Stimulated activated CD4-positive, alpha-beta T cell treated with anti-CD3 and anti-CD28 coated beads, TNF-alpha, amount 100 ng/mL, for 4 hours (primary cell): ENCODE results near the gene HOXA11.

Experiments used
- DNase-seq, 3 experiments: peaks; one replicate each; pipeline ENCODE4 v3.0.0-alpha.2; 2020; ENCODE audit warnings: low read depth in 3 of 3

Gene HOXA11

GRCh38 chr7:27180431-27181420 is 4.3 kb downstream of the HOXA11 start:
- no peak for DNase-seq

DNA sequence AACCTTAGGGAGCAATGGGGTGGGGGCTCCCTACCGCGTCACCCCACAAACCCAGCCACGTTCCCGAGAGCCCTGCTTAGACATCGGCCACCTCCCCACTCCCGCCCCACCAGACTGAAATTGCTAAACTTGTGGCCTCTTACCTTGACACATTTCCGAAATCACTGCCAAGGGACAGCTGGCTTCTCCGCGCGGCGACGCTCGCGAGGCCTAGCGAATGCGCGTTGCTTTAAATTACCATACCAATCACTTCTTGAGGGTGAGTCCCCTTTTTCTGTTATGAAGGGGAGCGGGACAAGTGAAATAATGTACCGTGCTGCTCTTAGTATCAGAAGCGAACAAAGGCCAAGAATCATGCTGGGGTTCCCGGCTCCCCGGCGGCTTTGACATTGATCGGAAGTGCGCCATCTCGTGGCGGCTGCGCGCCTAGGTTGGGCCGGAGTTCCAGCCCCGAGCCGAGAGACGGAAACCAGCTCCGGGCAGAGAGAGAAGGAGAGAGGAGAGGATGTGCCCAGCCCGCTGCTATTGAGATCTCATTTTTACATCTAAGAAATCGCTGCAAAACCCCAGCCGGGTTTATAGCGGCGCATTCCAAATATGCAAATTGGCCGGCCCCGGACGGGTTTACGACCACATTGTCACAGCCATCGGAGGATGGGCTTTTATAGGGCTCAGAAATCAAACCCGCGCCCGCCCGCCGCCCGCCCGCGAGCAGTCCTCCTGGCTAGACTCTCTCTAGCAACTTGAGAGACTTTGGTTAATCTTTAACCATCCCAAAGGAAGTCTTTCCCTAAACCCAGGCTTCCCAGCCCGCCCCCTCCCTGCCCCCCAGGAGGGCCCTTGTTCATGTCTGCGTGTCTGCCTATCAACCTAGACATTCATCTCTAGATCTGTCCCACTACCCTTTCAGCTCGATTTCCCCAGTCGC is 5.3 kb downstream of the HOXA11 start:
- no peak for DNase-seq

- no peak for DNase-seq
Measured at GRCh38 chr7:27179030-27179429, 6.0 kb downstream of the HOXA11 start.

- no peak for DNase-seq
Measured at GRCh38 chr7:27178366-27178765, 6.7 kb downstream of the HOXA11 start.

DNA sequence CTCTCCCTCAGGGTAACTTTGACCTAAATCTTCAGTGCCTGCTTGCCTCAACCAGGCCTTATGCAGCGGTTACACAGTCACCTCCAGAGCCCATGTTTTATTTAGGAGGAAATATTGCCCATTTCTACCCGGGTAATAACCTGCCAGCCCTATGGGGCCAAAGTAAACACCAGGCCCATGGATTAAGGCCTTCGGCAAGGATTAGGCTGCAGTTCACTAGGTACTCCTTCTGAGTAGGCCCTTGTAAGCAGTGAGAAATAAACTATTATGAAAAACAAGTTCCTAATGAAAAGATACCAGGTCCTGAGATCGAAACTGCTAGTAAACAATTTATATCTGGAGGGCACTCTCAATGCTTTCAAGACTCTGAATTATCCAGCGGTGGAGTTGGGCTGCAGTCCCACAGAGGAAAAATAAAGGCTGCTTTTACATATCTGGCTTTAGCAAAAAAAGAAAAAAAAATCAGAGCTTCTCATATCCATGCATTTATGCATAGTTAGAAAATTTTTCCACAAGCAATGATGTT is 7.2 kb downstream of the HOXA11 start:
- no peak for DNase-seq

DNA sequence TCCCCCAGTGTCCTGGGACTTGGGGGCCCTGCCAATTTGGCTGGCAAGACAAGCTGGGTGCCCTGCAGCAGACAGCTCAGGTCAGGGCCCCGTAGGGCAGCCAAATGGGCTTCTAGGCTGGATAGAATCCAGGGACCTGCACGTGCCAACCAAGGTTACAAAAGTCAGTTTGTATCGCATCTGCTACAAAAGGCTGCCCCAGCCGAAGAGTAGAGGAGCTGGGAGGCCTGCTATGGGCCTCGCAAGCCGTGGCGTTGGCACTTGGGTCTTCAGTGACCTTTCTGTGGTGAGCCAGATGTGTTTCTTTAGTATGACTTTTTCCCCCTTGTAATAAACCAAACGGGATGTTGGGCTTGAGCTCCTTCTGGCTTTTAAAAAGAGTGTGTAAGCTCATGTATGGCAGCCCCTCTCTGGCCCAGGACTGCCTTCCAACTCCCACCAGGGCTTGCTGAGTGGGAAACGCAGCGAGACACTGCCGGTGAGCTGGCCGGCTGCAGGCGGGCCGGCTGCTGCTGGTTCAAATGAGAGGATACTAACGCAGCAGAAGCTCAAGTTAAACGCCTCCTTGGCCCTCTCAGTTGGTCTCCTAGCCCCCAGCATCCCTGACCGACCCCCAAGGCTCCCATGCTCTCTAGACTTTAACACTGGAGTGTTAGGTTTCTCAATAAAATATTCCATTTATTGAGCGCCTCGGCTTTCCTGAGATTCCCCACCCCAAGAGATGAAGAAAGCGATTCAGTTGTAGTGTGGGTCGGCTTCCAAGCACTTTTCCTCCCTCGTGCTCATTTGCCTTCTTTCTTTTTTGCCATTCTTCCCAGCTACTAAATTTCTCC is 7.9 kb downstream of the HOXA11 start:
- DNase-seq, result no peak

- DNase-seq, result no peak
Measured at GRCh38 chr7:27176524-27176845, 8.5 kb downstream of the HOXA11 start.

- no peak for DNase-seq
Measured at GRCh38 chr7:27175626-27176523, 9.2 kb downstream of the HOXA11 start.

DNA sequence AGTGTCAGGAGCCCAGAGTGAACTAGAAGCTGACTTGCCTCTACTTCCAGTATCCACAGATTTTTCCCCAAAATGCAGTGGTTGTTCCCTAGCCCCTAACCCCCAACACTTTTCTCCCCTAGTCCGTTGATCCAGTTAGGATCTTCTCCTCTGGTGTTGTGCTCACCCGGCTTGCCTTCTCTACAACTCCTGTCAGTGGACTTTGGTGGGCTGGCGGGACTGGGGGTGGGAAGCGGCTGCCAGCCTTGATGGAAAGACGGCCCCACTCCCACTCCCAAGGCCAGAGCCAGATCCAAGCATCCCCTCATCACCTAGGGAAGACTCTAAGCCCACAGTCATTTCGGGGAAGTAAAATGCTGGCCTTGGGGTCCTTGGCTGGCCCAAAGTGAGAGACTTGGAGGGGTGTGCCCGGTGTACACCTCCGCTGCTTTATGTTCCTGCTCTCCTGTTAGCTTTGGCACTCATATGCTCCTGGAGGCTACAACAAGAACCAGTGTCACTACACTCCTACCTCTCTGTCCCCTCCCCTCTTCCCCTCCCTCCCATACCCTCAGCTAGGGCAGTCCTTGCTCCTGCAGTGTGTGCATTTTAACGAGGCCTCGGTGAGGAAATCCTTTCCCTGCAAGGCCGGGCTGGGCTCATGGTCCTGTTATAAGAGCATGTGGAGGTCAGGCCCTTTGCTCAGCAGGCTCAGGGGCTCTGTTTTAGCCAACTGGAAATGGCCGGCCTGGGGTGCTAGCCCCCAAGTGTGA is 10.0 kb downstream of the HOXA11 start:
- DNase-seq, result no peak

GRCh38 chr7:27173956-27174873 is 10.8 kb downstream of the HOXA11 start, which contains the start of gene HOXA10:
Gene HOXA10, minus strand, starts transcription at chr7:27174320. Its CDS starts 14 bp downstream, at chr7:27174306.
- no peak for DNase-seq

DNA sequence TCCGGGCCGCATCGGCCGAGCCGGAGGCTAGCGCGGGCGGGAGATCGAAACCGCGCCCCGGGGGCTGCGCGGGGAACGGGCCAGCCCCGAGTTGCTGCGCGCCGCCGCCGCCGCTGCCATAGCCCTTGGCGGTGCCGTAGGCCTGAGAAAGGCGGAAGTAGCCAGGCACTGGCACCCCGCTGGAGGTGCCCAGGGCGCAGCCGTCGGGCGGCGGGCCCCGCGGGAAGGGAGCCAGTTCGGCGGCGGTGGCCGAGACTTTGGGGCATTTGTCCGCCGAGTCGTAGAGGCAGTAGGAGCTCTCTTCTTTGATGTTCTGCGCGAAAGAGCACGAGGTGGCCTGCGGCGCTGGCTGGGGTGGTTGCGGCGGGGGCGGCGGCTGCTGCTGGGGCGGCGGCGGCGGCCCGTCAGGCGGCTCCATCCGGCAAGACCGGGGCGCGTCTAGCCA is 11.5 kb downstream of the HOXA11 start:
- DNase-seq, result no peak

DNA sequence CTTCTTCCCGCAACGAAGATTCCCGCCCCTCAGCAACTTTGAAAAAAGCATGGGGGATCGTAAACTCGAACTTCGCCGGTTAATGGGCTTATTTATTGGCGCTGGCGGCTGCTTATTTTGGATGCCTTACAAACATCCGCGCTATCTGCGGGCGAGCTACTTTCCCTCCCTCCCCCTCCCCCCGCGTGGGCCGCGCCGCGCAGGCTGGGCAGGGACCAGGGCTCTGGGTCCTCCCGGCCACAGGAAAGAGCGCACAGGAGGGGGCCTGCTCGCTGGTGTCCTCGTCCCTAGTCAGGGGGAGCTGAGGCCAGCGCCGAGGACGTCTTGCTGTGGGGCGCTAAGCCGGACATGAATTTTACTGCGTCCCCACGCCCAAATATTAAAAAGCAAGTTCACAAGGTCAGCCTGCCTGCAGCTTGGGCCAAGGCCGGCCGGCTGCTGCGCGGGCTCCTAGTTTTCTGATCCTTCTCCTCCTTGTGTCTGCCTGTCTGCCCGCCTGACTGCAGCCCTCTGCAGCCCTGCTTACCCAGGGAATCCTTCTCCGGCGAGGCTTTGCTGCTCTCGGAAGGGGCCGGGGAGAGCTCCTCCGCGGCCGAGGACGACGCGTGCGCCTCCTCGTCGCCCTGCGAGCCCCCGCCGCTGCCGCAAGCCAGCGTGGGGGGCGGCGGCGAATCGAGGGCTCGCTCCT is 12.1 kb downstream of the HOXA11 start:
- DNase-seq, result no peak

- no peak for DNase-seq
Measured at GRCh38 chr7:27172315-27172774, 12.7 kb downstream of the HOXA11 start.

DNA sequence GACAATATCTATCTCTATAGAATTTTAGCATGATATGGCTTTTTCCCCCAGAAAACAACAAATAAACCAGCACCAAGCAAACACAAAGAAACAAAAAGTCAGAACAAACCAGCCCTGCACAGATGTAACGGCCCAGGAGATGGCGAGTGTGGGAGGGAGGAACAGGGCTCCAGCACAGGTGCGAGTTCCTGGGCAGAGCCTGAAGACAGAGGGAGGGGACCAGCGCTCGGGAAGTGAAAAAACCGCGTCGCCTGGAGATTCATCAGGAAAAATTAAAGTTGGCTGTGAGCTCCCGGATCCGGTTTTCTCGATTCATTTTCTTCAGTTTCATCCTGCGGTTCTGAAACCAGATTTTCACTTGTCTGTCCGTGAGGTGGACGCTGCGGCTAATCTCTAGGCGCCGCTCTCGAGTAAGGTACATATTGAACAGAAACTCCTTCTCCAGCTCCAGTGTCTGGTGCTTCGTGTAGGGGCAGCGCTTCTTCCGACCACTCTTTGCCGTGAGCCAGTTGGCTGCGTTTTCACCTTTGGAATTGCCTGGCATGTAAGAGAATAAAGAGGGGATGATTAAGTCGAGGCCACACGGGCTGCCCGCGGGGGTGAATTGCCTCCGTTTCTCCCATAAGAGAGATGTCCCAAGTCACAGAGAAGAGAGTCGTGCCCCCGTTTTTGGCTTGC is 13.3 kb downstream of the HOXA11 start:
- DNase-seq, result no peak

- DNase-seq, result no peak
Measured at GRCh38 chr7:27171325-27171636, 13.8 kb downstream of the HOXA11 start.

- no peak for DNase-seq
Measured at GRCh38 chr7:27170426-27171324, 14.4 kb downstream of the HOXA11 start.
